NOMO-1 (cell line): ENCODE data around the gene ZNF526.

Source experiments
- DNase-seq, 2 experiments: peaks; one replicate each; lab custom pipeline; 2025; ENCODE audit not compliant: unreplicated experiment in 2 of 2; lab: John Stamatoyannopoulos, UW

Gene ZNF526

GRCh38 chr19:42193706-42194105 lies 26.4 kb upstream of the ZNF526 start:
- DNase-seq: no peak

- DNase-seq: peak in 1 of 2 experiments; percentile 19
Measured at GRCh38 chr19:42196011-42197001, 23.8 kb upstream of the ZNF526 start.

- DNase-seq: peak; percentile 58 to 72
Measured at GRCh38 chr19:42197375-42197817, 22.7 kb upstream of the ZNF526 start.

GRCh38 chr19:42198676-42199439 lies 21.3 kb upstream of the ZNF526 start:
- peak; percentile 57 to 75 for DNase-seq

- peak; percentile 93 to 97 for DNase-seq
Measured at GRCh38 chr19:42199440-42200115, 20.5 kb upstream of the ZNF526 start.

GRCh38 chr19:42200116-42200715 lies 19.9 kb upstream of the ZNF526 start:
- no peak for DNase-seq

GRCh38 chr19:42201489-42202289 lies 18.4 kb upstream of the ZNF526 start:
- peak; percentile 90 to 95 for DNase-seq

GRCh38 chr19:42202290-42202880 lies 17.7 kb upstream of the ZNF526 start:
- no peak for DNase-seq

GRCh38 chr19:42203700-42204099 lies 16.4 kb upstream of the ZNF526 start:
- DNase-seq: no peak

- no peak for DNase-seq
Measured at GRCh38 chr19:42204664-42205063, 15.4 kb upstream of the ZNF526 start.

GRCh38 chr19:42206871-42207755 lies 13.0 kb upstream of the ZNF526 start:
- no peak for DNase-seq

- peak in 1 of 2 experiments; percentile 12 for DNase-seq
Measured at GRCh38 chr19:42207767-42208271, 12.3 kb upstream of the ZNF526 start.

GRCh38 chr19:42208612-42209011 lies 11.5 kb upstream of the ZNF526 start:
- no peak for DNase-seq

GRCh38 chr19:42212886-42213285 lies 7.2 kb upstream of the ZNF526 start:
- no peak for DNase-seq

- DNase-seq: no peak
Measured at GRCh38 chr19:42214810-42215485, 5.2 kb upstream of the ZNF526 start.

- no peak for DNase-seq
Measured at GRCh38 chr19:42216653-42217519, 3.2 kb upstream of the ZNF526 start.
